T follicular helper cell (primary cell): ENCODE results near the gene TNFRSF18.
A peak's percentile ranks its signal among the peaks of the same experiment; 100 is the strongest.

Source experiments
- DNase-seq: peaks from one replicate; pipeline ENCODE4 v3.0.0-alpha.2; 2020; ENCODE audit warnings: low read depth

TNFRSF18 gene

GRCh38 chr1:1213345-1214265 lies 7.2 kb upstream of the TNFRSF18 start, which contains the start of gene TNFRSF4:
Gene TNFRSF4 (minus strand): TSS chr1:1214153. CDS start chr1:1214127, 26 bp downstream.
- no peak for DNase-seq

GRCh38 chr1:1212780-1213344 lies 6.5 kb upstream of the TNFRSF18 start:
- DNase-seq: no peak

GRCh38 chr1:1211541-1212441 lies 5.4 kb upstream of the TNFRSF18 start:
- DNase-seq: no peak

- DNase-seq: no peak
Measured at GRCh38 chr1:1210726-1211540, 4.5 kb upstream of the TNFRSF18 start.

GRCh38 chr1:1208713-1209433 lies 2.5 kb upstream of the TNFRSF18 start:
- no peak for DNase-seq

GRCh38 chr1:1207571-1207892 lies 1.1 kb upstream of the TNFRSF18 start:
- no peak for DNase-seq

- no peak for DNase-seq
Measured at GRCh38 chr1:1206966-1207531, 657 bp upstream of the TNFRSF18 start.

GRCh38 chr1:1205769-1206375 lies 520 bp downstream of the TNFRSF18 start:
- no peak for DNase-seq

- no peak for DNase-seq
Measured at GRCh38 chr1:1204998-1205768, 1.2 kb downstream of the TNFRSF18 start.

- no peak for DNase-seq
Measured at GRCh38 chr1:1204425-1204920, 1.9 kb downstream of the TNFRSF18 start.

- no peak for DNase-seq
Measured at GRCh38 chr1:1203561-1204424, 2.6 kb downstream of the TNFRSF18 start.

- no peak for DNase-seq
Measured at GRCh38 chr1:1202831-1203560, 3.4 kb downstream of the TNFRSF18 start.

- DNase-seq: peak; percentile 80
Measured at GRCh38 chr1:1200876-1201810, 5.2 kb downstream of the TNFRSF18 start.

- DNase-seq: no peak
Measured at GRCh38 chr1:1199961-1200875, 6.2 kb downstream of the TNFRSF18 start.
